WTC11 (cell line): ENCODE measurements around the gene SYNE4.

Source experiments
- ATF3 ChIP-seq: sonication (generic); formaldehyde crosslinking; conservative IDR thresholded peaks from 2 replicates; pipeline ENCODE4 v1.8.1; 2022; ENCODE audit warnings: mild to moderate bottlenecking, missing genetic modification reagents
- CBFB ChIP-seq: sonication (generic); formaldehyde crosslinking; IDR thresholded peaks from 2 replicates; pipeline ENCODE4 v1.8.1; 2022; ENCODE audit warnings: mild to moderate bottlenecking, low read depth, missing genetic modification reagents
- E2F5 ChIP-seq: sonication (generic); formaldehyde crosslinking; IDR thresholded peaks from 2 replicates; pipeline ENCODE4 v1.8.1; 2022; ENCODE audit warnings: mild to moderate bottlenecking, moderate library complexity, missing genetic modification reagents
- ESRRA ChIP-seq: sonication (generic); formaldehyde crosslinking; IDR thresholded peaks from 2 replicates; pipeline ENCODE4 v1.8.1; 2022; ENCODE audit warnings: mild to moderate bottlenecking, missing genetic modification reagents, borderline replicate concordance
- GRHL2 ChIP-seq: fragments of 250-450 bp; sonication (Bioruptor Pico); IDR thresholded peaks from 2 replicates; pipeline ENCODE4 v1.8.0; 2022; ENCODE audit warnings: mild to moderate bottlenecking, moderate library complexity; ENCODE audit not compliant: insufficient replicate concordance, severe bottlenecking
- GTF2I ChIP-seq: fragments of 250-450 bp; sonication (Bioruptor Pico); conservative IDR thresholded peaks from 2 replicates; pipeline ENCODE4 v1.4.0; 2021; ENCODE audit warnings: mild to moderate bottlenecking
- NR2C2 ChIP-seq: sonication (generic); formaldehyde crosslinking; IDR thresholded peaks from 2 replicates; pipeline ENCODE4 v1.8.0; 2022; ENCODE audit warnings: mild to moderate bottlenecking, missing genetic modification reagents
- STAT6 ChIP-seq: sonication (generic); formaldehyde crosslinking; conservative IDR thresholded peaks from 2 replicates; pipeline ENCODE4 v1.8.1; 2023; ENCODE audit warnings: mild to moderate bottlenecking, low read depth, missing genetic modification reagents, moderate library complexity
- TEAD1 ChIP-seq: sonication (generic); formaldehyde crosslinking; IDR thresholded peaks from 2 replicates; pipeline ENCODE4 v1.8.0; 2022; ENCODE audit warnings: mild to moderate bottlenecking, missing genetic modification reagents
- ZNF317 ChIP-seq: sonication (generic); formaldehyde crosslinking; IDR thresholded peaks from 2 replicates; pipeline ENCODE4 v1.8.1; 2023; ENCODE audit warnings: low read depth, mild to moderate bottlenecking, moderate library complexity, missing genetic modification reagents, borderline replicate concordance
- TF ChIP-seq, protein P1 (sequence below): fragments of 200-600 bp; IDR thresholded peaks from 2 replicates; pipeline ENCODE4 v1.8.0; 2022; ENCODE audit warnings: antibody characterized with exemption
- TF ChIP-seq, protein P2 (sequence below): sonication (generic); formaldehyde crosslinking; IDR thresholded peaks from 2 replicates; pipeline ENCODE4 v1.8.0; 2022; ENCODE audit warnings: mild to moderate bottlenecking, missing genetic modification reagents
- TF ChIP-seq, protein P3 (sequence below): sonication (generic); formaldehyde crosslinking; IDR thresholded peaks from 2 replicates; pipeline ENCODE4 v1.8.1; 2023; ENCODE audit warnings: mild to moderate bottlenecking, missing genetic modification reagents, moderate library complexity

- TF ChIP-seq, protein P1, sequence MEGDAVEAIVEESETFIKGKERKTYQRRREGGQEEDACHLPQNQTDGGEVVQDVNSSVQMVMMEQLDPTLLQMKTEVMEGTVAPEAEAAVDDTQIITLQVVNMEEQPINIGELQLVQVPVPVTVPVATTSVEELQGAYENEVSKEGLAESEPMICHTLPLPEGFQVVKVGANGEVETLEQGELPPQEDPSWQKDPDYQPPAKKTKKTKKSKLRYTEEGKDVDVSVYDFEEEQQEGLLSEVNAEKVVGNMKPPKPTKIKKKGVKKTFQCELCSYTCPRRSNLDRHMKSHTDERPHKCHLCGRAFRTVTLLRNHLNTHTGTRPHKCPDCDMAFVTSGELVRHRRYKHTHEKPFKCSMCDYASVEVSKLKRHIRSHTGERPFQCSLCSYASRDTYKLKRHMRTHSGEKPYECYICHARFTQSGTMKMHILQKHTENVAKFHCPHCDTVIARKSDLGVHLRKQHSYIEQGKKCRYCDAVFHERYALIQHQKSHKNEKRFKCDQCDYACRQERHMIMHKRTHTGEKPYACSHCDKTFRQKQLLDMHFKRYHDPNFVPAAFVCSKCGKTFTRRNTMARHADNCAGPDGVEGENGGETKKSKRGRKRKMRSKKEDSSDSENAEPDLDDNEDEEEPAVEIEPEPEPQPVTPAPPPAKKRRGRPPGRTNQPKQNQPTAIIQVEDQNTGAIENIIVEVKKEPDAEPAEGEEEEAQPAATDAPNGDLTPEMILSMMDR, result no peak
- TF ChIP-seq GTF2I (no peak), CBFB (CRISPR knock-in tag) (no peak), ATF3 (CRISPR knock-in tag) (no peak), TEAD1 (no peak), GRHL2 (no peak), ESRRA (CRISPR knock-in tag) (no peak), STAT6 (CRISPR knock-in tag) (no peak), ZNF317 (CRISPR knock-in tag) (no peak), E2F5 (CRISPR knock-in tag) (no peak), NR2C2 (CRISPR knock-in tag) (no peak)
- TF ChIP-seq, protein P2, sequence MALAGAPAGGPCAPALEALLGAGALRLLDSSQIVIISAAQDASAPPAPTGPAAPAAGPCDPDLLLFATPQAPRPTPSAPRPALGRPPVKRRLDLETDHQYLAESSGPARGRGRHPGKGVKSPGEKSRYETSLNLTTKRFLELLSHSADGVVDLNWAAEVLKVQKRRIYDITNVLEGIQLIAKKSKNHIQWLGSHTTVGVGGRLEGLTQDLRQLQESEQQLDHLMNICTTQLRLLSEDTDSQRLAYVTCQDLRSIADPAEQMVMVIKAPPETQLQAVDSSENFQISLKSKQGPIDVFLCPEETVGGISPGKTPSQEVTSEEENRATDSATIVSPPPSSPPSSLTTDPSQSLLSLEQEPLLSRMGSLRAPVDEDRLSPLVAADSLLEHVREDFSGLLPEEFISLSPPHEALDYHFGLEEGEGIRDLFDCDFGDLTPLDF, result no peak
- TF ChIP-seq, protein P3, sequence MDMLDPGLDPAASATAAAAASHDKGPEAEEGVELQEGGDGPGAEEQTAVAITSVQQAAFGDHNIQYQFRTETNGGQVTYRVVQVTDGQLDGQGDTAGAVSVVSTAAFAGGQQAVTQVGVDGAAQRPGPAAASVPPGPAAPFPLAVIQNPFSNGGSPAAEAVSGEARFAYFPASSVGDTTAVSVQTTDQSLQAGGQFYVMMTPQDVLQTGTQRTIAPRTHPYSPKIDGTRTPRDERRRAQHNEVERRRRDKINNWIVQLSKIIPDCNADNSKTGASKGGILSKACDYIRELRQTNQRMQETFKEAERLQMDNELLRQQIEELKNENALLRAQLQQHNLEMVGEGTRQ (CRISPR knock-in tag), result no peak
Measured at GRCh38 chr19:36028313-36029041, 19.9 kb upstream of the SYNE4 start.
